ENCODE measurements around the gene CELSR1. TPM values are rescaled to one million over a fixed set of nuclear protein-coding genes. Genes with fewer than 3 reads are reported as not detected.

CELSR1 gene
- total and polyA plus RNA-seq, 9 donors = 0.63 to 25.2 (median 2.9) TPM

- WGBS, 3 donors = 28 to 42% (median 34%) methylated on average over 16 to 20 of the region's 20 CpGs
- no peak overlapping the region for H3K27ac ChIP-seq
- intact Hi-C loops (cut with DNase I) = no loop called here
Observed at GRCh38 chr22:46563381-46564083, 26.1 kb upstream of the CELSR1 start.

GRCh38 chr22:46561435-46561905 lies 24.1 kb upstream of the CELSR1 start:
- Histone ChIP-seq H3K9me3 (peaks cover 0 to 5% of the 10 kb centered on the region in 2 donors), H3K27me3 (no peaks in the 10 kb centered on the region), H3K4me1 (ENCODE audit: insufficient read depth) (no peaks in the 10 kb centered on the region), H3K36me3 (no peaks in the 10 kb centered on the region), H3K27ac (no peak overlapping the region), H3K4me3 (no peak overlapping the region)
- TF ChIP-seq POLR2A (IDR thresholded peaks at IDR 0.05) (no peak), CTCF (IDR thresholded peaks at IDR 0.05) (no peak), EP300 (IDR thresholded peaks at IDR 0.05) (no peak)
- intact Hi-C loops (cut with DNase I) = no loop called here
- WGBS, 3 donors = 82 to 83% (median 83%) methylated on average over 5 of the region's 5 CpGs
- no peak for DNase-seq

More at GRCh38 chr22:46563381-46564083, 26.1 kb upstream of the CELSR1 start:
- TF ChIP-seq EP300 (IDR thresholded peaks at IDR 0.05) (no peak), CTCF (IDR thresholded peaks at IDR 0.05) (peak in 2 of 3 donors; percentile 34 to 42)
- no peaks in the 10 kb centered on the region for H3K9me3 ChIP-seq
- H3K4me1 ChIP-seq (ENCODE audit: insufficient read depth) = no peaks in the 10 kb centered on the region
- H3K36me3 ChIP-seq = no peaks in the 10 kb centered on the region
- peak; percentile 48 to 79 (median 68) for DNase-seq
- no peak overlapping the region for H3K4me3 ChIP-seq
- H3K27me3 ChIP-seq = no peaks in the 10 kb centered on the region

- Histone ChIP-seq H3K4me3 (no peak overlapping the region), H3K27ac (no peak overlapping the region), H3K27me3 (no peaks in the 10 kb centered on the region), H3K36me3 (no peaks in the 10 kb centered on the region), H3K9me3 (peaks cover 0 to 5% of the 10 kb centered on the region in 2 donors), H3K4me1 (ENCODE audit: insufficient read depth) (no peaks in the 10 kb centered on the region)
- no peak for DNase-seq
- no peak for TF ChIP-seq CTCF (IDR thresholded peaks at IDR 0.05)
- TF ChIP-seq POLR2A (IDR thresholded peaks at IDR 0.05) = no peak
- no peak for TF ChIP-seq EP300 (IDR thresholded peaks at IDR 0.05)
- intact Hi-C loops (cut with DNase I) = no loop called here
- 85 to 91% (median 89%) methylated on average over 14 of the region's 14 CpGs for WGBS, 3 donors
Observed at GRCh38 chr22:46560696-46561295, 23.4 kb upstream of the CELSR1 start.

- Histone ChIP-seq H3K36me3 (no peaks in the 10 kb centered on the region), H3K4me3 (no peak overlapping the region), H3K4me1 (ENCODE audit: insufficient read depth) (no peaks in the 10 kb centered on the region), H3K27me3 (no peaks in the 10 kb centered on the region), H3K9me3 (peaks cover 0 to 5% of the 10 kb centered on the region in 2 donors), H3K27ac (no peak overlapping the region)
- no peak for DNase-seq
- TF ChIP-seq EP300 (IDR thresholded peaks at IDR 0.05) (no peak), POLR2A (IDR thresholded peaks at IDR 0.05) (no peak), CTCF (IDR thresholded peaks at IDR 0.05) (no peak)
- intact Hi-C loops (cut with DNase I) = no loop called here
- 71 to 80% (median 76%) methylated on average over 8 of the region's 8 CpGs for WGBS, 3 donors
Observed at GRCh38 chr22:46557736-46558480, 20.5 kb upstream of the CELSR1 start.

All from ovary (tissue), 9 donors.